ENCODE measurements around the gene SPAG16.

DNA sequence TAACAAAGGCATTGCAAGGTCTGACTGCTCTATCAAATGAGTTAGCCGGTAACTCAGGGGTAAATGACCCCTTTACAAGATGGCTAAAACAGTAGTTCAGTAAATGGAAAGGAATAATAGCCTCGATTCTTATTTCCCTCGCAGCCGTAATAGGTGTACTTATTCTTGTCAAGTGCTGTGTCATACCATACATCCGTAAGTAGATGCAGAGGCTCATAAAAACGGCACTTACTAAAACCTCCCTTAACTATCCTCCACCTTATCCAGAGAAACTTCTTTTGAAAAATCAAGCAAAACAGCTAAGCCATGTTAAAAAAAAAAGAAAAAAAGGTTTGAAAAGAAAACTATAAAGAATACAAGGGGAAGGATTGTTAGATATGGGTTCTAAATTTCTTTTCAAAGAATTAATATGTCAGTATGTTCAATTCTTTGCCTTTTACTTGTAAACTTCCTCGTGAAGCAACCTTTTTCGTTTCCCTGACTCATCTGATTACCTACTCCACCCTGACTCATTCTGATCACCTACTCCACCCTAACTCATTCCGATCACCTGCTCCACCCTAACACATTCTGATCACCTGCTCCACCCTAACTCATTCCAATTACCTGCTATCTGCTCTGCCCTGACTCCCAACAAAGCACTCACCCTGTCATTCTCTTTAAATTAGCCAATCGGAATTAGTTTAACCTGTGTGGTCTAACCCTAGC lies 127.5 kb downstream of the SPAG16 start:
- TF ChIP-seq, protein P1, sequence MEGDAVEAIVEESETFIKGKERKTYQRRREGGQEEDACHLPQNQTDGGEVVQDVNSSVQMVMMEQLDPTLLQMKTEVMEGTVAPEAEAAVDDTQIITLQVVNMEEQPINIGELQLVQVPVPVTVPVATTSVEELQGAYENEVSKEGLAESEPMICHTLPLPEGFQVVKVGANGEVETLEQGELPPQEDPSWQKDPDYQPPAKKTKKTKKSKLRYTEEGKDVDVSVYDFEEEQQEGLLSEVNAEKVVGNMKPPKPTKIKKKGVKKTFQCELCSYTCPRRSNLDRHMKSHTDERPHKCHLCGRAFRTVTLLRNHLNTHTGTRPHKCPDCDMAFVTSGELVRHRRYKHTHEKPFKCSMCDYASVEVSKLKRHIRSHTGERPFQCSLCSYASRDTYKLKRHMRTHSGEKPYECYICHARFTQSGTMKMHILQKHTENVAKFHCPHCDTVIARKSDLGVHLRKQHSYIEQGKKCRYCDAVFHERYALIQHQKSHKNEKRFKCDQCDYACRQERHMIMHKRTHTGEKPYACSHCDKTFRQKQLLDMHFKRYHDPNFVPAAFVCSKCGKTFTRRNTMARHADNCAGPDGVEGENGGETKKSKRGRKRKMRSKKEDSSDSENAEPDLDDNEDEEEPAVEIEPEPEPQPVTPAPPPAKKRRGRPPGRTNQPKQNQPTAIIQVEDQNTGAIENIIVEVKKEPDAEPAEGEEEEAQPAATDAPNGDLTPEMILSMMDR (IDR thresholded peaks at IDR 0.05) = no peak
- no peak for TF ChIP-seq POLR2A (IDR thresholded peaks at IDR 0.05)

All from body of pancreas (tissue), 4 donors.